ENCODE data around the gene KRTAP5-1.

Gene KRTAP5-1

DNA sequence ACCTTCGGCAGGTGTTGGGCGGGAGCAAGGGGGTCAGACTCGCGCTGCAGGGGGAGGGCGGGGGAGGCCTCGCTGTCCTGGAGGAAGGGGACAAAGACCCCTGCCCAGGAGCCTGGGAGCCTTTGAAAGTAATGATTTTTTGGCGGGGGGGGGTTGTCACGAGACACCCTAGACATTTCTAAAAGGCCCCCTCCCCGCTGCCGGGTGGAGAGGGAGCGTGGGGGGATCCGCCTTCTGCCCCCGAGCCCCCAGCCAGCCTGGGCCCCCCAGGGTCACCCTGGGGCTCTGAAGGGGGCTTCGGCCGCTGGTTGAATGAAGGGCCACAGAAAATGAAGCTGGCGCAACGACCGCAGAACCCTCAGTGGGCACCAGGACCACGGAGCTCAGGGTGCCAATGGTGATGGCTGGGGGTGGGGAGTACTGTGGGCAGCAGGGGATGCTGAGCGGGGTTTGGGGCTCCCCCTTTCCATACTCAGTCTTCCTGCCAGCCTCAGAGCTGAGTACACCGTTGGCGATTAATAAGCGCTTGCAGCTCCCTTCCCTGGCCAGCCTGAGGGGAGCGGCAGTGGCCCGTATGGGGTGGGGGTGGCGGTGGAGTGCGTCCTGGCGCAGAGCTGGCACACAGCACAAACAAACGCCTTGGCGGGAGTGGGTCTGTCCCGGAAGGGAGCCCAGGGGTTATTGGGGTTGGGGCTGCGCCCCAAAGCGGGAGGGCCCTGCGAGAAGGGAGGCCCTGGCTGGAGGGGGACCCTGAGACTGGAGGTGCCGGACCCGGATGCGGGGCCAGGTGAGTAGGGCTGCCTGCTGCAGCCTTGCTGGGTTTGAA lies 11.8 kb downstream of the KRTAP5-1 start:
- peak overlapping the region; percentile 52 for H3K27ac ChIP-seq

DNA sequence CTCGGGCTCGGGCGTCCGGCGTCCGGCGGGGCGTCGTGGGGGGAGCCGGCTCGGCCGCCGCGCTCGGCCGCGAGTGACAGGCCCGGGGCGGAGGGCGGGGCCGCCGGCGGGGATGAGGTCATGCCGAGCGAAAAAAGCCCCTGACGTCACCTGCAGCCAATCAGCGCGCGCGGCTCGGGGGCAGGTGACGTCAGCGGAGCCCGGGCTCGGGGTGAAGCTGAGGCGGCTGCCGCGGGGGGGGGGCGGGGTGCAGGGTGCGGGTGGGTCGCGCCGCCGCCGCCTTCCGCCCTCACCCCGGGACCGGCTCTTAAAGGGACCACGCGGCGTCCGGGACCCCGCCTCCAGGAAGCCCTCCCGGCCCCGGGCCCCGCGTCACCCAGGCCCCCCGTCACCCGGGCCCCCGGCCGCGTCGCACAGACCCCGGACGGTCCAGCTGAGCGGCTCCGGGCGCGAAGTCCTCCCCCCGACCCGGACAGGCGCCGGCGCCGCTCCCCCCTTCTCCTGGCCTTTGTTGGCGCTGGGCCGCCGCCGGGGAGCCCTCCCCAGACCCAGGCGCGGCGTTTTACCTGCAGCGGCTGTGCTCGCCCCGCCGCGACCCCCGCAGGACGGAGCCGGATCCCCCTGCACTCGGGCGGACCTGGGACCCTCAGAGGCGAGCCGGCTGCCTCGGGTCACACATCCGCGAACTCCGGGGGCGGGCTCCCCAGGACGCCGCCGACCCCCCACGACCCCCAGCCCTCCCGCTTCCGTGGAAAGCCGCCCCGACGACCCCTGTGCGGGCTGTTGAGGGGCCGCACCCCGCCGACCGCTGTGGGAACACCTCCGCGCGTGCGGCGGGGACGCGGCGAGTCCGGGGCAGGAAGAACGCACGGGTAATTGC lies 12.6 kb downstream of the KRTAP5-1 start, which contains the start of gene DUSP8:
Gene DUSP8, minus strand, starts transcription at position 75 of the 880 bp plus-strand sequence. CDS start 6,445 bp downstream, outside the sequence.
- H3K27ac ChIP-seq, result peak within 1 kb of the TSS; percentile 52
- DNase-seq (ENCODE audit: low read depth, low spot score), result no peak

More for the DNA sequence above, 11.8 kb downstream of the KRTAP5-1 start:
- DNase-seq (ENCODE audit: low read depth, low spot score), result no peak

DNA sequence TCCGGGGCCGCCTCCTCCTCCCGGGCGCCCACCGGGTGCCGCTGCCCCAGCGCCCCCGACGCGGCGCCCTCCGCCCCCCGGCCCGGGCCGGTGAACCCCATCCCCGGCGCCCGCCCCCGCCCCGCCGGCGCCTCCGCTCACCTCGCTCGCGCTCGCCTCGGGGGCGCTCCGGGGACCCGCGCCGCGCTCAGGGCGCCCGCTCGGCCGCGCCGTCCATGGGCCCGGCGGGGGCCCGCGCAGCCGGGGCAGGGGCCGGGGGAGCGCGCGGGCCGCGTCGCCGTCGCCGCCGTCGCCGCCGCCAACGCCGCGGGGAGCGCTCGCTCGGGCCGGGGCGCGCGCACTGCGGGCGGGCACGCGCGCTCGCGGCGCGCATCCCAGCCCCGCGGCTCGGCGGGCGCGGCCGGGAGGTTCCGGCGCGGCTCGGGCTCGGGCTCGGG lies 13.3 kb downstream of the KRTAP5-1 start:
- H3K27ac ChIP-seq, result no peak overlapping the region

DNA sequence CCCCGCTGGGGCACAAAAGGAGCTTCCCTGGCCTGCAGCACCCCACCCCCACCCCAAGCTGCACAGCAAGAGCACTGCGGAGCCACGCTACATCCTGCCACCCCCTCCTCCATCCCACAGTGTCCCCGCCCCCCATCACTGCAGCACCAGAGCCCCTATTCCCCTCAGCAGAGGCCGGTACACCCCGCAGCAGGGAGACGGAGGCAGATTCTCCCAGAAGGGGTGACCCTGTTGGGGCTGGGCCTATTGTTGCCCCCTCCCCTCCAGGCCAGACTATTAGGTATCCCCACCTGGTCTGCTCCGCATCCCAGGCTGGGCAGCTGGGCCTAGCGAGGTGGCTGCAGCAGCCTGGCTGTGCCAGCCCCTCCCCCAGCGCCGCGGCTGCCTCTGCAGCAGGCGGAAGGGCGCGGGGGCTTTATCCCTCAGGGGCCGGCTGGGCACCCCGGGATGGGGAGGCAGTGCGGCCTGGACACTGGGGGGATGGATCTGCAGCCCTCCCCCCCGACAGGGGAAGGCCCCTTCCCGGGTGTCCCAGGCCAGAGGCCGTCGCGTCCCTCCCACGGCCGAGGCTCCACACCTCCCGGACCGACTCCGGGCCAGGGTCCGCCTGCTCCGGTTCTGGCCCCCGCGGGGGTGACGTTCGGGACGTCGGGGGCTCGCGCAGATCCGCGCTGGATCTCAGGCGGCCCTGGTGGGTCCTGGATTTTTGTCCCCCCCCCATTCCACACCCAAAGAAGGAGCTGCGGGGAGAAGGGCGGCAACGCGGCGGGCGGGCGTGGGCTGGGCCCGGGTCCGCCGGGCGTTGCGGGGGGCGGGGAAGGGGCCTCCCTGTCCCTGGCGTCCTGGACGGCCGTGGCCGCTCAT lies 14.0 kb downstream of the KRTAP5-1 start:
- no peak for DNase-seq (ENCODE audit: low read depth, low spot score)
- H3K27ac ChIP-seq, result no peak overlapping the region

More for the DNA sequence above, 13.3 kb downstream of the KRTAP5-1 start:
- DNase-seq (ENCODE audit: low read depth, low spot score), result no peak

DNA sequence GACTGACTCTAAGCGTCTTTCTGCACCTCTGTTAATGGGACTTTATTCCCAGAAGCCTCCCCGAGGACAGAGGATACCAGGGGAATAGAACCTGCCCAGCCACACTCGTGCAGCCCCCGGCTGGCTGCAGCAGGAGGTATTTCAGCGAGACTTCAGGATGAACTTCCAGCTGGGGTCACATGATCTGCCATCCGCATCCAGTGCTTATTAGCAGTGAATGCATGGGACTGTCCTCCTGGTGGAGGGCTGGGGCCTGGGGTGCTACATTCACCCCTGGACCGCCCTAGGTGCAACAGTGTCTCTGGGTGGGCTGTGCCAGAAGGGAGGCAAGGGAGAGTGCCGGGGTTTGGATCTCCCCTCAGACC lies 14.6 kb downstream of the KRTAP5-1 start:
- H3K27ac ChIP-seq, result no peak overlapping the region
- DNase-seq (ENCODE audit: low read depth, low spot score), result no peak

DNA sequence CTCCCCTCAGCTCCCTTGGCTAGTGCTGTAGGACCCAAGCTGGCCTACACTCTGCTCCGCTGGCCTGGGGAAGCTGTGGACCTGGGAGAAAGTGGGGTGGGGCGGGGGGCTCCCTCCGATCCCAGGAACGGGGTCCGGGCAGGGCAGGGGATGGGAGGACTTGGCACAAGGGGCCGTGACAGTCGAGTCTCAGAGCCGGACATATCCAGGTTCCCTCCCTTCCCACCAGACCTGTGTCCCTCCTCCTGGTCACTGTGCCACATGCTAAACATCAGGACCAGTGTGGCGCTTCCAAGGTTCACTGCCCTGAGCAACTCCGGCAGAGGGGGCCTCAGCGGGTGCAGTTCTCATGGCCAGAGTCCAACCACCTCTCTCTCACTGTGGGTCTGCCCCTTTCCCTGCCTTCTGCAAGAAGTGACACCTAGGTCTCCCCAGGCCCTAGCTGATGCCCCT lies 15.1 kb downstream of the KRTAP5-1 start:
- DNase-seq (ENCODE audit: low read depth, low spot score), result no peak
- H3K27ac ChIP-seq, result no peak overlapping the region

DNA sequence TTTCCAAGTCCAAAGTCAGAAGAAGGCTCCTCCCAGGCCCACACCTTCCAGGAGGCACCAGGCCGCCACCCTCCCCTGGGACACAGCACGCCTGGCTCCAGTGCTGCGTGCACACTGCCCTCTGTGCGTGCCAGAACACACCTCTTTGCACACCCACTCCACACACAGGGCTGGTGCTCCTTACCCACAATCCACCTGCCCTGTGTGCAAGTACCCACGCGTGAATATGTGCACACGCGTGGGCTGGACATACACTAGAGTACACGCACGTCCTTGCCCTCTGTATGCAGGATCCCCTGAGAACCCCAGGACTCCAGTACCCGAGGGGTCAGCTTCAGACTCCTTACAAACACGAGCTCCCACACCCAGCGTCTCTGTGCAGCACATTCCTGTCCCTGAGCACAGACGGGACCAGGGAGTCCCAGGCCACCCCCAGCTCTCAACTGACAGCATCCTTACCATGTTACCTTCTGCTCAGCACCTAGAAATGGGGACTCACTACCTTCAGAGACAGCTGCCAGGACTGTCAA lies 15.8 kb downstream of the KRTAP5-1 start:
- no peak for DNase-seq (ENCODE audit: low read depth, low spot score)
- H3K27ac ChIP-seq, result no peak overlapping the region

DNA sequence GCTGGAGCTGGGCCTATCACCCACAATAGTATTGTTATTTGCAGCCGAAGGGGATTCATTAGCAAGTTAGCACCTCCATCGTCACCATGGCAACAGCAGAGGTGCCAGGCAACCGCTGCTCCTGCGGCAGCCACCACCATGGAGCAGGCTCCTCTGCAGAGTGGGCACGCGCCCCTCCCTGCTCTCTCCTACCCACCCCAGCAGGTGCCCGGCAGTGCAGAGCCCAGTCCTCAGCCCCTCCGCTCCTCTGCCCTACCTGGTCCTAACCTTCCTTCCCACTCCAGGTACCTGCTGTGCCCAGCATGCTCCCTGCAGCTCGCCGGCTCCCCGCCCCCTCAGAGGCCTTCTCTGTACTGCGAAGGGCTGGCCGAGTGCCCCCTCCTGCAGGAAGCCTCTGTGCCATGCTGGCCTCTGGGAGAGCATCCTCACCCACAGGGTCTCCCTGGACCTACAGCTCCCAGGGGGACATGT lies 16.6 kb downstream of the KRTAP5-1 start:
- DNase-seq (ENCODE audit: low read depth, low spot score), result no peak
- no peak overlapping the region for H3K27ac ChIP-seq

DNA sequence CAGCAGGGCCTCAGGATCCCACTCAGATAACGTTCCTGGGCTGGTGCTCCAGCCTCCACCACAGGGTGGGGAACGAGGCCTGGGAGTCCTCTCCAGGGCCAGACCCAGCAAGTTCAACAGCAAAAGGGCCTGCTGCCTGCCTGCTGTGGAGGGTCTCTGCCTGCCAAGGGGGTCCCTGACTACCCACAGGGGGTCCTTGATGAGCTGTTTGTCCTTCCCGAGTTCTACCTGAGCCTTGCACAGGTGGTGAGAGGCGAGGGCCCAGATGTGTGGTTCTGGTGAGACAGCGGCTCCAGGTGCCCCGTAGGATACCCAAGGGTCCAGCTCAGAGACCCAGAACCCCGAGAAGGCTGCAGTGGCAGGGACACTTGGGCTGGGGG lies 17.4 kb downstream of the KRTAP5-1 start:
- H3K27ac ChIP-seq, result no peak overlapping the region
- no peak for DNase-seq (ENCODE audit: low read depth, low spot score)

DNA sequence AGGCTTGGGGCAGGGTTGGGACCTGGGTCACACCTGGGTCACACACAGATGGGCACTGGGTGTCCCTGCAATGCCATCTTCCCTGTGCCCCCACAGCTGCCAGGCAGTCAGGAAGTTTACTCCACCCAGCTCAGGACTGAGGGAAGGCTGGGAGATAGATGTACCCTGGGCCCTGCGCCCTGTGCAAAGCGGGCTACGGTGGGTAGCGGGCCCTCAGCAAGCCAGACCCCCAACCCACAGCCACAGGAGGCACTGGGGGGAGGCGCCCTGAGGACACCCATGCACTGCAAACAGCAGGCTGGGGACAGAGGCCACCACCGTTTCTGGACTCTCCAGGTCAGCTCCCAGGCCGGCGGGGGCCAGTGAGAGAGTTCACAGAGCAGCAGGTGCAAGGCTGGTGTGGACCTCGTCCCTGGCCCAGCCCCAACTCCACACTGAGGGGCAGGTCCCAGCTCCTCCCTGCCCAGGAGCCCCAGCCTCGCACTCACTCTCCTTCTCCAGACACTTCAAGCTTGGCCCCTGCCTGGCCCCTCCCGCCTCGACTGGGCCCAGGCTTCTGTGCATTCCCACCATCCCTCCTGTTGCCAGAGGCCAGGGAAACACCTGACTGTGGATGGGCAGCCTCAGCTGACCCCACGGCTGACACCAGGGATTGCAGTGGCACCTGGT lies 17.9 kb downstream of the KRTAP5-1 start:
- no peak overlapping the region for H3K27ac ChIP-seq
- no peak for DNase-seq (ENCODE audit: low read depth, low spot score)

DNA sequence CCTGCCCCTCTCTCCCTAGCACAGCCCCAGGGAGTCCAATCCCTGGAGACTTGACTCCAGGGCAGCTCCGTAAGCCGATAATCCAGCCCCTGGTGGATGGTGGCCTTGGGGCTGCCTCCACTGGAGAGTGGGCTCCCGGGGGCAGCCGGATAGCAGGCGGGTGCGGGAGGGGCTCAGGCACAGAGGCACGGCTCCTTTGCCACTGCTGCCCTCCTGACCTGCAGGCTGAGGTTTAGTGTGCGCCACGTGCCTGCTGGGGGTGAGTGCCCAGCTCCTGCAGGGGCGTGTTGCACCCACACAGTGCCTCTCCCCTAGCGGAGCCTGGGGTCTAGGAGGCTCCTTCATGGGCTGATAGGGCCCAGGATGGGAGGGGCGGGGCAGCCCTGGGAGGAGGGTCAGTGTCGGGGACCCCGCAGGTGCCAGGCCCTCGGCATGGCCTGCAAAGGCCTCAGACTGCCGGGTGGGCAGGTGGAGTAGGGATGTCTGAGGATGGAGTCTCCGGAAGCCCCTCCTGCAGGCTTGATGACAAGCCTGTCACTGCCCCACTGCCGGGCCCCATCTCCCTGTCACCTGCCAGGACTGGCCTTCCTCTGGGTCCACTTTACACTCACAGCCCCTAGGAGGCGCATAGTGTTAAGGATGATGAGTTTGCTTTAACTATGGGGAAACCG lies 18.6 kb downstream of the KRTAP5-1 start:
- no peak overlapping the region for H3K27ac ChIP-seq
- DNase-seq (ENCODE audit: low read depth, low spot score), result no peak

DNA sequence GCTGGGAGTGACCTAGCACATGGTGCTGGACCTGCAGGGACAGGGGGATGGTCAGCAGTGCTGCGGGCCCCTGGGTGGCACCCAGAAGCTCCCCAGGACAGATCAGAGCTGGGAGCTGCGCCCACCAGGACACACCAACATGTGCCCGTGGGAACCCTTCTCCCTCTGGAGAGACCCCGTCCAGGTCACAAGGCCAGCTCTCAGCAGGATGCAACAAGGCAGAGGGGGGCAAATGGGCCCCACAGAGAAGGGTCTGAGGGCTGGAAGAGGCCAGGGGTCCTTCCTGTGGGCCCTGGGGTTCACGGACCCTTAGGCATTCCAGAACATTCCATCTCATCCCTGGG lies 19.2 kb downstream of the KRTAP5-1 start:
- H3K27ac ChIP-seq, result no peak overlapping the region
- no peak for DNase-seq (ENCODE audit: low read depth, low spot score)

DNA sequence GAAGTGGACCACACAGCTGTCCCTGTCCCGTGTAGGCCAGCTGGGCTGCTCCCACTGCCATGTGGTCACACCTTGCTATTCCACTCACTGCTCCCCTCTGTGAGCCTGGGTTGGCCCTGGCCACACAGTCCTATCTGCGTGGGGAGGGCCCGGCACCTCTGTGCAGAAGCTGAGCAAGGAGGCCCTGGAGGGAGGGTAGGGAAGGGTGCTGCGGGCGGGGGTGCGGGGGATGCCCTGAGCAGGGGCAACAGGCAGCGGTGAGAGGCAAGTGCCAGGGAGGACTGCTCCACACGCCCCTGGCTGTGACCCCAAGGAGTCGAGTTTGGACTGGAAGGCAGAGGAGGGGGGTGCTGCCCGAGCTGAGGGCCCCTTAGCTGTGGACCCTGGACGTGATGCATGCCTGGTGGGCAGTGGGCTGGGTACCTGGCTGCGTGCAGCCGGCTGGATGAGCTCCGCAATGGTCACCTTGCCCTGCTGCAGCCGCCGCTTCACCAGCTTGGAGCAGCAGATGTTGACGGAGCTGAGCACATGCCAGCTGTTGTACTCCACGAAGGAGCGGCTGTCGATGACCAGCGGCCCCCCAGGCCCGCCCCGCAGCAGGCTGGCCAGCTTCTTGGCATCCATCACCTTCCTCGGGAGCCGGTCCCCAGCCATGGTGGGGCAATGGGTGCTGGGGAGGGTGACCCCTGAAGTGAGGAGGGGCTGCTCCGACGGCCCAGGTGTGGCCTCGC lies 19.7 kb downstream of the KRTAP5-1 start:
- H3K27ac ChIP-seq, result no peak overlapping the region
- DNase-seq (ENCODE audit: low read depth, low spot score), result no peak

DNA sequence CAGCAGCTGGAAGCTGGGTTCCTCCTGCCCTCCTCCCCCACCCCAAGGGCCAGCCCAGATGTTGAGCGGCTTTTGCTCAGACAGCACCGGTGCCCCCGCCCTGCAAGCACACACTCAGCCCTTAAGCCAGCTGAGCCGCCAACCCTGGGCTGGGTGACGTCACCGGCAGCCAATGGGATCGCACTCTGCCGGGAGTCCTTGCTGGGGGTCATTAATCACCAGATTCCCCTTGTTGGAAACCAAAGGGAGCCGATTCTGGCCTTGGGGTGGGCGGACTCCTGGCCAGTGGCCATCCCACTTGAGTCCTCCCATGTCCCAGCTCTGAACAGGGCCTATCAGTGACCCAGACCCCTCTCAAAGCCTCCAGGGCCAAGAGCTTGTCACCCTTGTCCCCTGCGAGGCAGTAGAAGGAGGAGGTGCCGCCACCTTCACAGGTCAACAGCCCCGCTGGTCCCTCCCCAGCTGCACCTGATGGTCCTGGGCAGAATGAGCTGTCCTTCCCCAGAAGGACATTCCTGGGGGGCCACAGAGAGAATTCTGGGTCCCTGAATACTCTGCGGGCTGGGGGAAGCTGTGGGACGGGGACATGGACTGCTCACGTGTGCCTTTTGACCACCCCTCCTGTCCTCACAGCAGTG lies 20.4 kb downstream of the KRTAP5-1 start:
- DNase-seq (ENCODE audit: low read depth, low spot score), result no peak
- no peak overlapping the region for H3K27ac ChIP-seq

DNA sequence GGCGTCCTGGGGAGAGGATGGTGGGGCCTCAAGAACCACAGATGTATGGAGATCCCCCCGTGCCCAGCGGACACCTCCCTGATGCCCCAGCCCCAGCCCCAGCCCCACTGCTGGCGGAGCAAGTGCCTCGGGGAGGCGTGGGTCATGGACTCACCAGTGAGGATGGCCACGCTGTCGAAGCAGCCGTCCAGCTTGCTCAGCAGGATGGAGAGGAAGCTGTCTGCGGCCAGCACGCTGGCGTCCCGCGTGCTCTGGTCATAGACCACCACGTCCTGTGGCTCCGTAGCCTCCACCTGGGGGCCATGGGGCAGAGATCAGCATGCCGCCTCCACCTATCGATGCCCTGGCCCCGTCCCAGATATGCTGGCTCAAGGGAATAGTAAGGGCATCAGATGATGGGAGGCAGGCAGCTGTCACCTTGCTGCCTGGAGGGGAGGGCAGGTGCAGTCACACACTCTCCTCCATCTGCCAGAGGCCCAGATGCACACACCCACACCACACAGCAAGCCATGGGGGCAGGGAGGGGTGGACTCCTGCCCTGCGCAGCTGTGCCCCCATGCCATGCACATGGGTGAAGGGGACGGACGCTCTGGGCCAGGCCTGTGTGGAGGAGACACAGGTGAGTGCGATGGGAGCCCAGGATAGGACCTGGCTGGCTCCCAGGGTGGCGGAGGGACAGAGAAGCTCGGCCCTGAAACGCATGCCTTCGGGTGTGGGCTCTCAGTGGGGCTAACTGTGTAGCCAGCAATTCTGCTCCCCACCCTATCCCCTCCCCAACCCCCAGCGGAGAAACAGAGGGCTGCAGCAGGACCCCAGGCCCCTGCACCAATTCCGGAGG lies 21.2 kb downstream of the KRTAP5-1 start:
- no peak for DNase-seq (ENCODE audit: low read depth, low spot score)
- no peak overlapping the region for H3K27ac ChIP-seq

DNA sequence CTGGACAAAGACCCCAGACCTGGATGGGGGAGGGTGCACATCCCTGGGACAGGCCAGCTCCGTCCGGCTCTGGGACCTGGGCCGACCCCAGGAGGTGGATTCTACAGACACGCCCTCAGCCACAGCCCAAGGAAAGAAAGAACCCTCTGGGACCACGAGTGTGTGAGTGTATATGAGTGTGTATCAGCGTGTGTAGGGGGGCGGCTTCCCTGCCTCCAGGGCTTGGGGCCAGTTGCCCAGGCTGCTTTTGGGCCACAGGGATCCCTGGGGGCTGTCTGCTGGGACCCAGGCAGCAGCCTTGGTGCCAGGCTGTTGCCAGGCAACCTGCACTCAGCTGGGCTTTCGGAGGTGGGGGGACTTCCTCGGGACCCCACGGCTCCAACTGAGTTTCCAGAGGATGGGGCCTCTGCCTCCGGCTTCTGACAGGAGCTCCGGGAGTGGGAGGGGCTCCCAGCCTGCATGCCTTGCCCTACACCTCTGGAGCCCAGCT lies 21.9 kb downstream of the KRTAP5-1 start:
- no peak for DNase-seq (ENCODE audit: low read depth, low spot score)
- no peak overlapping the region for H3K27ac ChIP-seq
